GM12873 (cell line): ENCODE data around the gene DNAJC15.

Source experiments
- TF ChIP-seq, protein P1 (sequence below): IDR thresholded peaks from 2 replicates; pipeline ENCODE4 v1.5.1; 2012; ENCODE audit warnings: low read depth, mild to moderate bottlenecking, moderate library complexity, low read length, control low read depth; ENCODE audit not compliant: insufficient read depth; ENCODE audit errors: missing control alignments

DNAJC15 gene

DNA sequence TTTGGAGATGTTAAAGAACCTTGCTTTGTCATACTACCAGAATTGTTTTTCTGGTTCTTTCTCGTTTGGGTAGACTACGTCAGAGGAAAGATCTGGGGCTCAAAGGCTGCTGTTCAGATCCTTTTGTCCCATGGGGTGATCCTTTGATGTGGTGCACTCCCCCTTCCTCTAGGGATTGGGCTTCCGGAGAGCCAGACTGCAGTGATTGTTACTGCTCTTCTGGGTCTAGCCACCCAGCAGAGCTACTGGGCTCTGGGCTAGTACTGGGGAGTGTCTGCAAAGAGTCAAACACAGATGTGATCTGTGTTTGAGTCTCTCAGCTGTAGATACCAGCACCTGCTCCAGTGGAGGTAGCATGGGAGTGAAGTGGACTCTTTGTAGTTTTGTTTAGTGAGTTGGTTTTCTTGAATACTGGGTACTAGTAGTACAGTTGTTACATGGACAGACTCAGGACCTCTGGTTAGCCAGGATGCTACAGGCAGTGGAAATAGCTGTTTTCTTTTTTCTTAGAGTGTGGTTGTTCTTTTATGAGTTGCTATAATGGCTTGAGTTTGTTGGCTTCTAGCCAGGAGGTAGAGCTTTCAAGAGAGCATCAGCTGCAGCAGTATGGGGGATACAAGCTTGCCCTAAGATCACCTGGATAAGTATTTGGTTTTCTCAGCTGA is 34.4 kb downstream of the DNAJC15 start:
- TF ChIP-seq, protein P1, sequence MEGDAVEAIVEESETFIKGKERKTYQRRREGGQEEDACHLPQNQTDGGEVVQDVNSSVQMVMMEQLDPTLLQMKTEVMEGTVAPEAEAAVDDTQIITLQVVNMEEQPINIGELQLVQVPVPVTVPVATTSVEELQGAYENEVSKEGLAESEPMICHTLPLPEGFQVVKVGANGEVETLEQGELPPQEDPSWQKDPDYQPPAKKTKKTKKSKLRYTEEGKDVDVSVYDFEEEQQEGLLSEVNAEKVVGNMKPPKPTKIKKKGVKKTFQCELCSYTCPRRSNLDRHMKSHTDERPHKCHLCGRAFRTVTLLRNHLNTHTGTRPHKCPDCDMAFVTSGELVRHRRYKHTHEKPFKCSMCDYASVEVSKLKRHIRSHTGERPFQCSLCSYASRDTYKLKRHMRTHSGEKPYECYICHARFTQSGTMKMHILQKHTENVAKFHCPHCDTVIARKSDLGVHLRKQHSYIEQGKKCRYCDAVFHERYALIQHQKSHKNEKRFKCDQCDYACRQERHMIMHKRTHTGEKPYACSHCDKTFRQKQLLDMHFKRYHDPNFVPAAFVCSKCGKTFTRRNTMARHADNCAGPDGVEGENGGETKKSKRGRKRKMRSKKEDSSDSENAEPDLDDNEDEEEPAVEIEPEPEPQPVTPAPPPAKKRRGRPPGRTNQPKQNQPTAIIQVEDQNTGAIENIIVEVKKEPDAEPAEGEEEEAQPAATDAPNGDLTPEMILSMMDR, result no peak

DNA sequence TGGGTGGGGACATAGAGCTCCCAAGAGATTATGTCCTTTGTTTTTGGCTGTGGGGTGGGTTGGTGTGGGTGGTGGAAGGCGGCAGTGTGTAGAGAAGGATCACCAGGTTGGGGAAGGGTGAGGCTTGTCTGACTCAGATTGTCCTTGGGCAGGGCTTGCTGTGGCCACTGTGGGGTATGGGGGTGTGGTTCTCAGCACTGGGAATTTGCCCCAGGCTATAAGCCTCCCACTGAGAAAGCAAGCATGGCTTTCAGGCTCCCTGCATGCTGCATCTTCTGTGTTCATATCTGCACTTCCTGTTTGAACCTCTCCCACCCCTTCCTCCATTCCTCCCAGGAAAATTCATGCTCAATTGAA is 34.9 kb downstream of the DNAJC15 start:
- TF ChIP-seq, protein P1, result no peak

DNA sequence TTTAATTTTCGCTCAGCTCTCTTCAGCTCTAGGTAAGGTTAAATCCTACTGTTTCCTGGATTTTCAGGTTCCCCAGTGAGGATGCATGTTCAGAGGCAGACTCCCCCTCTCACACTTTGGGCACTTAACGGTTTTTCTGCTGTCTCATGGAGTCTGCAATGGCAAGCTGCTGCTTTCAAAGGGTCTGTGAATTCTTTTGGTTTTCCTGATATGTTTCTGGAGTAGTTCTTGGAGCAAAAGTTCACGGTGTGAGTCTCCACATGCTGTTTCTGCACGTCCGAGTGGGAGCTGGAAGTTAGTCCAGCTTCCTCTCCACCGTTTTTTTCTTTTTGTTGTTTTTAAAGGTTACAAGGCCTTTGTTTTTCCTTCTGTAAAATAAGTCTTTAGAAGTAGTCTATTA is 35.4 kb downstream of the DNAJC15 start:
- TF ChIP-seq, protein P1, result no peak

DNA sequence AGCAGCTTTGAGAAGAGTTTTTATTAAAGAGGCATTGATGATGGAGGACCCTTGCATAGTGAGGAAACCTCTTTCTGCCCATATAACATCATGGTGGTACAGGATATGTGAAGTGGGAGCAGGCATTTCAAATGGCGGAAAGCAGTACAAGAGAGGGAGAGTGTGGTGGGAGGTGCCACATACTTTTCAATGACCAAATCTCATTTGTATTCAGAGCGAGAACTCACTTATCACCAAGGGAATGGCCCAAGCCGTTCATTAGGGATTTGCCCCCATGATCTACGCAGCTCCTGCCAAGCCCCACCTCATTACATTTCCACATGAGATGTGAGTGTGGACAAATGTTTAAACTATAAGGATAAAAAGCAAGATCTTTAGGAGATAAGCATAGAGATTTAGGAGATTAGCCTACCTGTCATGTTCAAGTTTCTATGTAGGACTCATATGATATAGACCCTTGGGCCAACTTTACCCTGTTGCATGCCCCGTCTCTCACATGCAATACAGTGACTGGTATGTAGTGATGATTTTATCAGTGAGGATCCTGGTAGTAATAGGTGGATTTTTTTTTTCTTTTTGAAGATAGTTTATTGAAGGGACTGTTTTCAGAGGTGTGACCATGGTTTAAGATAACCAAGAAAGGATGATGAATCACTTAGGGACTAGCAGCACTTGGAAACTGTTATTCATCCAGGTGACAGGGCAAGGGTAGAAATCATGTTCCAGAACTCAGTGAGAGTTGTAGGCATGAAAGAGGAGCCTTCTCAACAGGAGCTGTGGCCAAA is 38.3 kb downstream of the DNAJC15 start:
- TF ChIP-seq, protein P1, result no peak

DNA sequence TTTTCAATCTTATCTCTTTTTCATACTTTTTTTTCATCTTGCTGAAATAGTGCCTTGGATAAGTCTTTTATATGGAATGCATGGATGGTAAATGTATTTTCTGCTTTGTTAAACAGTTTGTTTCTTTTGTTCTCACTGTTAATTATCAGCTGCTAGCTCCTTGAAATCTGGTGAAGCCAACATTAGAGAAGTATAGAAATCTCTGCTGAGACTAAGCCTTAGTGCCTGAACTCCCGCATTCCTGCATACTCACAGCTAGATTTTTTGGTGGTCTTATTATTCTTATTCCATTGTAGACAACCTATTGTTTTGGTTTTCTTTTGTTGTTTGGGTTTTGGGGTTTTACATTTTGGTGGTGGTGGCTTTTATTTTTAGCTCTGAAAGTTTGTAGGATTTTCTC is 48.4 kb downstream of the DNAJC15 start:
- TF ChIP-seq, protein P1, result no peak

DNA sequence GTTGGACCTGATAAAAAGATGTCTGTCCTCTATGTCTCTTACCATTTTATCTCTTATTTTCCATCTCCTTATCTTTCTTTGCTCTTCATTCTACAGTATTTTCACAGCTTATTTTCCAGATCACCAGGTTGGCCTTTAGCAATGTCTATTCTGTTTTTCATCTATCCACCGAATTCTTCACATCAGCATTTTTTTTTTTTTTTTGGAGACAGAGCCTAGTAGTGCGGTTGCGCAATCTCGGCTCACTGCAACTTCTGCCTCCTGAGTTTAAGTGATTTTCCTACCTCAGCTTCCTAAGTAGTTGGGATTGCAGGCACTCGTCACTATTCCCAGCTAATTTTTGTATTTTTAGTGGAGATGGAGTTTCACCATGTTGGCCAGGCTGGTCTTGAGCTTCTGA is 49.0 kb downstream of the DNAJC15 start:
- TF ChIP-seq, protein P1, result no peak

DNA sequence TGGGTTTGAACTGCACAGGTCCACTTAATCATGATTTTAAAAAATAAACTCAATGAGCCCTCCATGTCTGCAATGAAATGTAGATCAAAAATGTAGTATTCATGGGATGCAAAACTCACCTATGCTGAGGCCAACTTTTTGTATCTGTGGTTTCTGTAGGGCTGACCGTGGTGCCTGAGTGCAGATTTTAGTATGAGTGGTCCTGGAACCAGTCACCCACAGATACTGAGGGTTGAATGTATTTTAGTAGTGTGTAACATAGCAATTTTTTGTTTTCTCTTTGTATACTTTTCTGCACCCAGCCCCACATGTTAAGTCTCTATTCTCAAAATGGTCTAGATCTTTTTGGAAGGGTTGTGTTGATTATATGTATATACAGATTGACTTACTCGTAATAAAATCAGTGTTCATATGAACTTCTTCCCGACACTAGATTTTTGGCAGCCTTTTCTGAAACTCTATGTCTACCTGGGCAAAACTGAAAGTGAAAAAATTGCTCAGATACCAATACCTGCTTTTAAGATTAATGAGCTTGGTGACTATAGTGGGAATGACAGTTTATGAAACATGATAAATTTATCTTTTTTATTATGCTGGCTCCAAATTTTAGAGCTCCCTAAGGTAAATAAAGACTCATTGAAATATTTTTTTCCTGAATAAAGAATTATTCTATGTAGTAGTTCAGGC is 51.6 kb downstream of the DNAJC15 start:
- TF ChIP-seq, protein P1, result no peak
